ENCODE results near the gene CAPNS1.
A peak's percentile ranks its signal among the peaks of the same experiment; 100 is the strongest.
"Not testable (repeated sequence)": the region's sequence is repeated elsewhere in the genome, so short reads cannot be mapped to it uniquely, and the experiment has no call there.

The CAPNS1 gene

DNA sequence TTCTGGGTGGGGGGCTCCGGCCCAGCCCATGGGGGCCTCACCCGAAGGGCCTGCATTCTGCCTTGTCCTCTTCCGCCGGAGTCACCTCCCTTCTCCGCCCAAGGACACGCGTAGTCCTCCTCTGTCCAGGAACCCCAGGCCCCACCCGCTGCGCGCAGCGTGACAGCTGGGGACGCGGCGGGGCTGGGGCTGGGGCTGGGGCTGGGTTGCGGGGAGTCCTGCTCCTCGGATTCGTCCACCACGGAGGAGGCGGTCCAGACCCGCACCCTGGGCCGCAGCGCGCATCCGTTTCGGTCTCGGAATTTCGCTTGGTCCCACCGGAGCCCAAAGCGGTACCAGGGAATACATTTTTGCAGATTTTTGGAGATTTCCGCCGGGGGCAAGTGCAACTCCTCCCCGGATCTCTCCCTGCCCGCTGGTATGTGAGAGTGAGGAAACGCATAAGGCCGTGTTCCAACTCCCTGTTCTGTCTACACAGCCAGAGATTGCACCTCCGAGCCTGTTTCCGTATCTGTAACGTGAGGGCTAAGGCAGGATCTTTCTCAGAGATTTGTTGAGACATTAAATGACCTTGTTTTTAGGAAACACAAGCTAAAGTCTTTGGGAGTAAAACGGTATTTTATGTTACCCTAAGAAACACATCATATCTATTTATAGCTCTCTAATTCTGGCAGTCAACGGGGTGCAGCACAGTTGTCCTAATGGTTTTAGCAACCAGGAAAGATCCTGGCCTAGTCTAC, 12.7 kb downstream of the CAPNS1 start, which contains the start of gene COX7A1:
Gene COX7A1 (minus strand): TSS at position 96 of the 740 bp plus-strand sequence. CDS start 40 bp downstream, at position 56.
- Mint-ChIP-seq H3K27ac (no peak within 1 kb of the TSS), H3K4me1 (peaks cover 33% of the 10 kb centered on the region), H3K36me3 (peaks cover 49% of the 10 kb centered on the region), H3K4me3 (no peak within 1 kb of the TSS), H3K9me3 (no peaks in the 10 kb centered on the region)
- ATAC-seq (no peak), DNase-seq (ENCODE audit: low spot score in 2 of 2) (no peak)

GRCh38 chr19:36153126-36153525, 13.3 kb downstream of the CAPNS1 start:
- Mint-ChIP-seq H3K27ac (no peak overlapping the region), H3K4me1 (peaks cover 35% of the 10 kb centered on the region), H3K4me3 (no peak overlapping the region), H3K9me3 (no peaks in the 10 kb centered on the region), H3K36me3 (peaks cover 43% of the 10 kb centered on the region)
- no peak for ATAC-seq
- DNase-seq (ENCODE audit: low spot score in 2 of 2): no peak

DNA sequence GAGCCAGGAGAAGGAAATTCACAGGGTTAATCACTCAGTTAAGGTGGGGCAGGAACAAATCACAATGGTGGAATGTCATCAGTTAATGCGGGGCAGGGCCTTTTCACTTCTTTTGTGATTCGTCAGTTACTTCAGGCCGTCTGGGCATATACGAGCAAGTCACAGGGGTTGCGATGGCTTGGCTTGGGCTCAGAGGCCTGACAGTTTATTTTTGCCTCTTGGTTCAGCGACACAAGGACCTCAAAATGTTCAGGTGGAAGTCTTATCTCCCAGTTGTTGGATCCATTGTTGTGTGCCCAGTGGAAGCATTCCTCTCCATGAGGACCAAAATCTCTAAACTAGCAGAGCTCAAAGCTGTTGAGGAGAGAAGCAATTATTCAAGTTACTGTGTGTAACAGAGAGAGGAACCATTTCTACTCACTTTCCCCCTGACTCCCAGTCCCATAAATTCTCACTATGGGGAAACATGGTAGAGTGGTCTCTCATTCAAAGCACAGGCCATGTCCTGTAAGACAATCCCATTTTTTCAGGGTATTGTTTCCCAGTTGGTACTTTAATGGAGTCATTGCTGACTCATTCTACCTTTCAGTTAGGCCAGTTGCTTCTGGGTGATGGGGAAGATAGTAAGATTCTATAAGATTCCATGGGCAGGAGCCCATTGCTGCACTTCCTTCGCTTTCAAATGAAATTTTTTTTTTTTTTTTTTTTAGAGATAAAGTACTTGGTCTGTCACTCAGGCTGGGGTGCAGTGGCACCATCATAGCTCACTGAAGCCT, 21.1 kb downstream of the CAPNS1 start:
- no peaks in the 10 kb centered on the region for H3K9me3 Mint-ChIP-seq
- DNase-seq (ENCODE audit: low spot score in 2 of 2) (no peak), ATAC-seq (no peak)
- H3K36me3 Mint-ChIP-seq: no peaks in the 10 kb centered on the region
- H3K4me1 Mint-ChIP-seq: peaks cover 22% of the 10 kb centered on the region
- H3K4me3 Mint-ChIP-seq: no peak overlapping the region
- peak overlapping the region; percentile 43 for H3K27ac Mint-ChIP-seq

GRCh38 chr19:36163813-36164212, 23.9 kb downstream of the CAPNS1 start:
- H3K4me3 Mint-ChIP-seq: no peak overlapping the region
- no peak overlapping the region for H3K27ac Mint-ChIP-seq
- H3K4me1 Mint-ChIP-seq: peaks cover 5% of the 10 kb centered on the region
- H3K36me3 Mint-ChIP-seq: no peaks in the 10 kb centered on the region
- DNase-seq (ENCODE audit: low spot score in 2 of 2): no peak
- no peak for ATAC-seq
- no peaks in the 10 kb centered on the region for H3K9me3 Mint-ChIP-seq

DNA sequence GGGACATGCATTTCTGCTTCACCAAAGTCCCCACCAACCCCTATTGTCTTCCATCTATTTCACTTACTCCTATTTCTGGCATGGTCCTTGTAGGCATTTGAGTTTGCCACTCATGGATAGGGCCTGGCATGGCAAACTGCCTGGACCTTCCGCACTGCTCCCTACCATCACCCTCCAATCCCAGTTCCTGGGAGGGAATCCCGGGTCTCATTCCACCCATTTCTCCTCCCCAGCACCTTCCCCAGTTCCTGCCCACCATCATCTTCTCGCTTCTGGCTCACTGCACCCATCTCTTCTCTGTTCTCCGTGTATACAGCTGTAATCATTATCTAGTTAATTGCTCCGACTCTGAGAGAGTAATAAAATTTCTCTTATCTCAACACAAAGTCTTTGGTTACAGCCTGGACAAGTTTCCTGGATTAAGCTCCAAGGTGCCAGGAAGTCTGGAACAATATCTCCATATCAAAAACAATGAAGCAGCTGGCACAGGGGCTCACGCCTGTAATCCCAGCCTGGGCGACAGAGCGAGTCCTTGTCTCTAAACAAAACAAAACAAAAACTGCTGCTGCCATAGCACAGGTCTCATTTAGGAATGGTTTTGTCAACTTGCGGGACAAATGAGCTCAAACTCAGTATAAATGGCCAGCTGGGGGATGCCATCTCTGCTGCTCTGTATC, 29.4 kb downstream of the CAPNS1 start:
- Mint-ChIP-seq H3K4me1 (peaks cover 6% of the 10 kb centered on the region), H3K9me3 (no peaks in the 10 kb centered on the region), H3K27ac (no peak overlapping the region), H3K36me3 (no peaks in the 10 kb centered on the region), H3K4me3 (no peak overlapping the region)
- DNase-seq (ENCODE audit: low spot score in 2 of 2): no peak
- ATAC-seq: no peak

GRCh38 chr19:36172852-36173251, 33.0 kb downstream of the CAPNS1 start:
- H3K4me1 Mint-ChIP-seq: peaks cover 6% of the 10 kb centered on the region
- DNase-seq (ENCODE audit: low spot score in 2 of 2) (no peak), ATAC-seq (no peak)
- H3K27ac Mint-ChIP-seq: no peak overlapping the region
- no peaks in the 10 kb centered on the region for H3K36me3 Mint-ChIP-seq
- H3K4me3 Mint-ChIP-seq: no peak overlapping the region
- no peaks in the 10 kb centered on the region for H3K9me3 Mint-ChIP-seq

- not testable (repeated sequence) for H3K4me3 Mint-ChIP-seq; DNase-seq (ENCODE audit: low spot score in 2 of 2); H3K36me3 Mint-ChIP-seq; H3K4me1 Mint-ChIP-seq; H3K9me3 Mint-ChIP-seq; H3K27ac Mint-ChIP-seq; ATAC-seq
Observed at GRCh38 chr19:36173846-36174245, 34.0 kb downstream of the CAPNS1 start.

- not testable (repeated sequence) for H3K4me1 Mint-ChIP-seq; DNase-seq (ENCODE audit: low spot score in 2 of 2); H3K9me3 Mint-ChIP-seq; H3K36me3 Mint-ChIP-seq; H3K4me3 Mint-ChIP-seq; ATAC-seq; H3K27ac Mint-ChIP-seq
Observed at GRCh38 chr19:36179077-36179476, 39.2 kb downstream of the CAPNS1 start.

DNA sequence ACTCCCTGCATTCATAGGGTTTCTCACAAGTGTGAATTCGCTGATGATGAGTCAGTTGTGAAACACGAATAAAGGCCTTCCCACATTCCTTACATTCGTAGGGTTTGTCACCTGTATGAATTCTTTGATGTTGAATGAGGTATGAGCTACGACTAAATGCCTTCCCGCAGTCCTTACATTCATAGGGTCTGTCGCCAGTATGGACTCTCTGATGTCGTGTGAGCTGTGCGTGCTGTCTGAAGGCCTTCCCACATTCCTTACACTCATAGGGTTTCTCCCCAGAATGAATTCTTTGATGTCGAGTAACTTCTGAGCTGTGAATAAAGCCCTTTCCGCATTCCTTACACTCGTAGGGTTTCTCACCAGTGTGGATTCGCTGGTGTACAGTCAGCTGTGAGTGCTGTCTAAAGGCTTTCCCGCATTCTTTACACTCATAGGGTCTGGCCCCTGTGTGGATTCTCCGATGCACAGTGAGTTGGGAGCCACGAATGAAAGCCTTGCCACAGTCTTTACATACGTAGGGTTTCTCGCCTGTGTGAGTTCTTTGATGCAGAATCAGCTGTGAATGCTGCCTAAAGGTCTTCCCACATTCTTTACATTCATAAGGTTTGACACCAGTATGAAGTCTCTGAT, 42.9 kb downstream of the CAPNS1 start:
- Mint-ChIP-seq H3K36me3 (peaks cover 6% of the 10 kb centered on the region), H3K9me3 (no peaks in the 10 kb centered on the region), H3K4me3 (no peak overlapping the region), H3K4me1 (no peaks in the 10 kb centered on the region), H3K27ac (no peak overlapping the region)
- DNase-seq (ENCODE audit: low spot score in 2 of 2): no peak
- ATAC-seq: no peak

- peaks cover 6% of the 10 kb centered on the region for H3K36me3 Mint-ChIP-seq
- no peak overlapping the region for H3K4me3 Mint-ChIP-seq
- no peak overlapping the region for H3K27ac Mint-ChIP-seq
- H3K4me1 Mint-ChIP-seq: no peaks in the 10 kb centered on the region
- no peaks in the 10 kb centered on the region for H3K9me3 Mint-ChIP-seq
- no peak for ATAC-seq
- no peak for DNase-seq (ENCODE audit: low spot score in 2 of 2)
Observed at GRCh38 chr19:36183245-36183628, 43.4 kb downstream of the CAPNS1 start.

- not testable (repeated sequence) for H3K4me3 Mint-ChIP-seq; H3K4me1 Mint-ChIP-seq; ATAC-seq; H3K9me3 Mint-ChIP-seq; DNase-seq (ENCODE audit: low spot score in 2 of 2); H3K36me3 Mint-ChIP-seq
- peak overlapping the region; percentile 77 for H3K27ac Mint-ChIP-seq
Observed at GRCh38 chr19:36186722-36187121, 46.9 kb downstream of the CAPNS1 start.

GRCh38 chr19:36196249-36196648, 56.4 kb downstream of the CAPNS1 start:
- DNase-seq (ENCODE audit: low spot score in 2 of 2) (no peak), ATAC-seq (no peak)
- H3K4me1 Mint-ChIP-seq: no peaks in the 10 kb centered on the region
- no peaks in the 10 kb centered on the region for H3K9me3 Mint-ChIP-seq
- no peak overlapping the region for H3K4me3 Mint-ChIP-seq
- no peak overlapping the region for H3K27ac Mint-ChIP-seq
- H3K36me3 Mint-ChIP-seq: peaks cover 7% of the 10 kb centered on the region

- Mint-ChIP-seq H3K36me3 (peaks cover 2% of the 10 kb centered on the region), H3K27ac (no peak overlapping the region), H3K9me3 (no peaks in the 10 kb centered on the region), H3K4me3 (no peak overlapping the region), H3K4me1 (no peaks in the 10 kb centered on the region)
- no peak for DNase-seq (ENCODE audit: low spot score in 2 of 2)
- no peak for ATAC-seq
Observed at GRCh38 chr19:36198119-36198518, 58.3 kb downstream of the CAPNS1 start.
